GM06990 (cell line): ENCODE measurements around the gene USP5.
"Not testable (repeated sequence)": the region's sequence is repeated elsewhere in the genome, so short reads cannot be mapped to it uniquely, and the experiment has no call there.

ENCODE experiments used
- DNase-seq: peaks from one replicate; pipeline ENCODE4 v3.0.0-alpha.2; 2011; ENCODE audit not compliant: insufficient read length; ENCODE audit errors: extremely low read depth
- H3K27me3 ChIP-seq: replicated peaks from 2 replicates; pipeline ENCODE4 v1.6.0; 2011; ENCODE audit warnings: low read length; ENCODE audit not compliant: control insufficient read depth, insufficient read depth
- H3K36me3 ChIP-seq: 2 replicates; pipeline ENCODE4 v1.5.1; 2011; ENCODE audit warnings: low read length; ENCODE audit not compliant: control insufficient read depth, insufficient read depth
- H3K4me3 ChIP-seq: replicated peaks from 2 replicates; pipeline ENCODE4 v1.5.1; 2011; ENCODE audit warnings: low read depth, mild to moderate bottlenecking, control low read depth, low read length
- TF ChIP-seq, protein P1 (sequence below): IDR thresholded peaks from 2 replicates; pipeline ENCODE4 v1.5.1; 2011; ENCODE audit warnings: low read length, control low read depth, mild to moderate bottlenecking, inconsistent platforms; ENCODE audit not compliant: insufficient read depth, poor library complexity, severe bottlenecking

USP5 gene

DNA sequence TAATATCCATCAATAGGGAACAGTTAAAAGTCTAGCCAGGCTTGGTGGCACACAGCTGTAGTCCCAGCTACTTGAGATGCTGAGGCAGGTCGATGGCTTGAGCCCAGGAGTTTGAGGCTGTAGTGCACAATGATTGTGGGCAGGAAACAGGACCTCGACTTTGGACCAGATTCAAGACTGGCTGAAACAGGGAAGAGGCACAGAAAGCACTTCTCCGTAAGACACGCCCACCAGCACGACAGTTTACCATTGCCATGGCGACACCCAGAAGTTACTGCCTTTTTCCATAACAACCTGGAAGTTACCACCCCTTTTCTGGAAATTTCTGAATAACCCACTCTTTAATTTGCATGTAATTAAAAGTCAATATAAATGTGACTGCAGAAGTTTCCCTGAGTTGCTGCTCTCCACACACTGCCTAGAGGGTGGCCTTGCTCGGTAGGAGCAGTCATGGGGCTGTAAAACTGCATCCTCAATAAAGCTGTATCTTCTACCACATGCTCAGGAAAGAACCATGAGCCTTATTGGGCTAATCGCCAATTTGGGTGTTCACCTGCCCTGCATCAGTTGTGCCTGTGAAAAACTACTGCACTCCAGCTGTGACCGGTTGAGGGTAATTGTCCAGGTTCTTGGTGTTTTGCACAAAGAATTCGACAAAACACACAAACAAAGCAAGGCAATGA lies 48.0 kb downstream of the USP5 start:
- DNase-seq: no peak
- Histone ChIP-seq H3K4me3 (no peak overlapping the region), H3K27me3 (no peaks in the 10 kb centered on the region), H3K36me3 (no peaks in the 10 kb centered on the region)
- TF ChIP-seq, protein P1, sequence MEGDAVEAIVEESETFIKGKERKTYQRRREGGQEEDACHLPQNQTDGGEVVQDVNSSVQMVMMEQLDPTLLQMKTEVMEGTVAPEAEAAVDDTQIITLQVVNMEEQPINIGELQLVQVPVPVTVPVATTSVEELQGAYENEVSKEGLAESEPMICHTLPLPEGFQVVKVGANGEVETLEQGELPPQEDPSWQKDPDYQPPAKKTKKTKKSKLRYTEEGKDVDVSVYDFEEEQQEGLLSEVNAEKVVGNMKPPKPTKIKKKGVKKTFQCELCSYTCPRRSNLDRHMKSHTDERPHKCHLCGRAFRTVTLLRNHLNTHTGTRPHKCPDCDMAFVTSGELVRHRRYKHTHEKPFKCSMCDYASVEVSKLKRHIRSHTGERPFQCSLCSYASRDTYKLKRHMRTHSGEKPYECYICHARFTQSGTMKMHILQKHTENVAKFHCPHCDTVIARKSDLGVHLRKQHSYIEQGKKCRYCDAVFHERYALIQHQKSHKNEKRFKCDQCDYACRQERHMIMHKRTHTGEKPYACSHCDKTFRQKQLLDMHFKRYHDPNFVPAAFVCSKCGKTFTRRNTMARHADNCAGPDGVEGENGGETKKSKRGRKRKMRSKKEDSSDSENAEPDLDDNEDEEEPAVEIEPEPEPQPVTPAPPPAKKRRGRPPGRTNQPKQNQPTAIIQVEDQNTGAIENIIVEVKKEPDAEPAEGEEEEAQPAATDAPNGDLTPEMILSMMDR: no peak

DNA sequence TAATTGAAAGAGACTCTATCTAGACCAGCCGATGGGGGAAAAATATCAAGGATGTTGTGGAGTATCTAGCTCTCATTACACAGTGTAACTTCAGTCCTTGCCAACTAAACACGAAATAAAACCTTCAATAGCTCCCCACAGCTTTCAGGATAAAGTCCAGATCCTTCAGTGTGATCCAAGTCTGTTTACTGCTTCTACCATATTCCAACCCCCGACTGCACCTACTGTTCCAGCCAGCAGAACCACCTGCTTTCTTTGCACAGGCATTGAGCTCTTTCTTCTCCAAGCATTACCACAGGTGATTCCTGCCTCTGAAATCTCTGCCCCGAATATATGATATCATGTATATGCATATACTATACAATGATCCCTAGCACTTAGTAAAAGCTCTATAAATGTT lies 50.5 kb downstream of the USP5 start:
- Histone ChIP-seq H3K4me3 (no peak overlapping the region), H3K27me3 (no peaks in the 10 kb centered on the region), H3K36me3 (no peaks in the 10 kb centered on the region)
- DNase-seq: no peak
- TF ChIP-seq, protein P1: no peak

DNA sequence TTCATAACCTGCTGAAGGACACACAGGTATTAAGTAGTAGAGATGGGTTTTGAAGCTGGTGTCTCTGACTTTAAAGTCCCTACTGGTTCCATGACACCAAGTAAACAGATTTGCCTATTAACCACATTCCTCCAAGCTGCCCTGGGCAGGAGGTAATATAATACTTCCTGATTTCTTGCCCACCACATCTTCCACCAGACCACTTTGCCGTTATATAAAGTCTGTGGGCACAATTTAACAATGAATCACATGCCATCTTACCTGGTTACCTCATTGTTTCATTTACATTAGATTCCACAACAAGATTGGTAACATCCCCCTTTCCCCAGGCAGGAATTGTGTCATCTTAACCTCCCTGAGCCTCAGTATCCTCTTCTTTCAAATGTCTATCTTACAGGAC lies 51.8 kb downstream of the USP5 start:
- H3K27me3 ChIP-seq: no peaks in the 10 kb centered on the region
- TF ChIP-seq, protein P1: no peak
- no peaks in the 10 kb centered on the region for H3K36me3 ChIP-seq
- H3K4me3 ChIP-seq: no peak overlapping the region
- DNase-seq: no peak

DNA sequence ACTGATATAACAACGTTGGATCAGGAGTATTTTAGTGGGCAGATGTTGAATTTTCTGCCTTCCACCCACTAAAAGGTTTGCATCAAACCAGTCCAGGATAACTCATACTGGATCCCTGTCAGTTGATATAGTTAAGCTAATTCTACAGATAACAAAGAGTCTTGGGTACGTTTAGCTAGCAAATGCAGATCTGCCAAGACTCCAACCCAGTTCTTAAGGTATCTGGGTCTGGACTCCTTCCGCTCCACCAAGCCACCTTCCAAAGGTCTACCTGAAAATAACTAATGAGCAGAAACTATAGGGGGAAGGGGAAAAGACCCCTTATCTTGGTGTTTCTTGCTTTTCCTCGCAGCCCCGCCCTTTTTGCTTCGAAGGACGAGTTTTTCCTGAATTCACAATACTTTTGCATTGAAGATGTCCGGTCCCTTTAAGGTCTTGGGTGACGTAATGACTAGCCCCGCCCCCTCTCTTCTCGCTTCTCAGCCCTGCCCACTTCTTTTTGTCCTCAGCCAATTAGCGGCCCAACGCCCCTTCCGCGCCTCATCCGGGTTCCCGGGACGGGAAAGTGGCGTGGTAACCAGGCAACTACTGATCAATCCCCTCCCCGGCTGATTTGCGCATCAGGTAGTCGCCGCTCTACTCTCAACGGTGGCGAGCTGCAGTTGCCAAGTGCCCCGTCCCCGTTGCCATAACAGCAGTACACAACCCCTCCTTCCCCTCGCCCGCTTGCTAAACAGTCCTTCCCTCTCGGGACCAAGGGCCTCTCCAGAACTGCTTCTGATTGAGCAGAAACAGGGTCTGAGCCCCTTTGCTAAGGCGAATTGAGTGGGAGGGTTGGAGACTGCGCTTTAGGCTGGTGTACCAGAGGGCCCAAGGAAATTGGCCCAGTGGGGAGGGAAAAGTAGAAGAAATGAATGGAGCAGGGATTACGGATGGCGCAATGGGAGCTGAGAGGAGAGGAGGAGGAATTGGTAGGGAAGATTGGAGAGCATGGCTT lies 52.6 kb downstream of the USP5 start, which contains the start of gene LRRC23:
TSS of gene LRRC23 (plus strand) at position 543 of the 997 bp plus-strand sequence. CDS start 812 bp downstream, outside the sequence.
- TF ChIP-seq, protein P1: no peak
- Histone ChIP-seq H3K27me3 (no peaks in the 10 kb centered on the region), H3K4me3 (peak within 1 kb of the TSS; percentile 74), H3K36me3 (no peaks in the 10 kb centered on the region)
- peak; percentile 94 for DNase-seq

DNA sequence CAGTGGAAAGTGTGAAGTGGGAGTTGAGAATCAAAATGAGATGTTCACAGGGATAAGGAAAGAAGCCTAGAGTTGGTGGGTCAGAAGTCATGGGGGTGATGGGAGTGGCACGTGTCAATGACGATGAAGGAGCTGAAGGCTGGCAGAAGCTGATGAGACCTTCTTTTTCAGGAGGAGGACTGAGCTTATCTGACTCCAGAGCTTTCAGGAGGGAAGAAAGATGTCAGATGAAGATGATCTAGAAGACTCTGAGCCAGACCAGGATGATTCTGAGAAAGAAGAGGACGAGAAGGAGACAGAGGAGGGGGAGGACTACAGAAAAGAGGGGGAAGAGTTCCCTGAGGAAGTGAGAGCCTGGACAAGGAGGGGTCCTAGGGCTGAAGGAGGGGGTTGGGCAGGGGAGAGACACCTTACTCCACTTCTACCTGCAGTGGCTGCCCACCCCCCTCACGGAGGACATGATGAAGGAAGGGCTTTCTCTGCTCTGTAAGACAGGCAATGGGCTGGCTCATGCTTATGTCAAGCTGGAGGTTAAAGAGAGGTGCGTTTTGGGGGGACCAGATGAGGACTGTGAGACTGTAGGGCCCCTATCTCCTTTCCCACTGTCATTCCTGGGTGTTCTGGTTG lies 53.6 kb downstream of the USP5 start:
- Histone ChIP-seq H3K27me3 (no peaks in the 10 kb centered on the region), H3K36me3 (no peaks in the 10 kb centered on the region), H3K4me3 (peak overlapping the region; percentile 74; the same call in 1 of the 2 replicates)
- TF ChIP-seq, protein P1: no peak
- no peak for DNase-seq

DNA sequence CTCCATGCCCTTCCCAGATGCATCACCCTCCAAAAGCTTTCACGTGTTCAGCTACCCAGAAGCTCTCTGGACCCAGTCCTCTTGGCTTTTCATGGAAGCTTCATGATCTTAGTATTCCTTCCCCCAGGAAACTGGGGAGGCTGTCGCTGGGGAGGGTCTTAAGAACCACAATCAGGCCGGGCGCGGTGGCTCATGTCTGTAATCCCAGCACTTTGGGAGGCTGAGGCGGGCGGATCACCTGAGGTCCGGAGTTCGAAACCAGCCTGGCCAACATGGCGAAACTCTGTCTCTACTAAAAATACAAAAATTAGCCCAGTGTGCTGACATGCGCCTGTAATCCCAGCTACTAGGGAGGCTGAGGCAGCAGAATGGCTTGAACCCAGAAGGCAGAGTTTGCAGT lies 56.2 kb downstream of the USP5 start:
- DNase-seq, H3K27me3 ChIP-seq, H3K36me3 ChIP-seq, H3K4me3 ChIP-seq: not testable (repeated sequence)
